Measurements from ENCODE around the gene TSC22D4. TPM values are rescaled to one million over a fixed set of nuclear protein-coding genes. Genes with fewer than 3 reads are reported as not detected.
A peak's percentile ranks its signal among the peaks of the same experiment; 100 is the strongest.

TSC22D4 gene
- total RNA-seq, 1 donor: 25.6 TPM

- TF ChIP-seq, protein P1, sequence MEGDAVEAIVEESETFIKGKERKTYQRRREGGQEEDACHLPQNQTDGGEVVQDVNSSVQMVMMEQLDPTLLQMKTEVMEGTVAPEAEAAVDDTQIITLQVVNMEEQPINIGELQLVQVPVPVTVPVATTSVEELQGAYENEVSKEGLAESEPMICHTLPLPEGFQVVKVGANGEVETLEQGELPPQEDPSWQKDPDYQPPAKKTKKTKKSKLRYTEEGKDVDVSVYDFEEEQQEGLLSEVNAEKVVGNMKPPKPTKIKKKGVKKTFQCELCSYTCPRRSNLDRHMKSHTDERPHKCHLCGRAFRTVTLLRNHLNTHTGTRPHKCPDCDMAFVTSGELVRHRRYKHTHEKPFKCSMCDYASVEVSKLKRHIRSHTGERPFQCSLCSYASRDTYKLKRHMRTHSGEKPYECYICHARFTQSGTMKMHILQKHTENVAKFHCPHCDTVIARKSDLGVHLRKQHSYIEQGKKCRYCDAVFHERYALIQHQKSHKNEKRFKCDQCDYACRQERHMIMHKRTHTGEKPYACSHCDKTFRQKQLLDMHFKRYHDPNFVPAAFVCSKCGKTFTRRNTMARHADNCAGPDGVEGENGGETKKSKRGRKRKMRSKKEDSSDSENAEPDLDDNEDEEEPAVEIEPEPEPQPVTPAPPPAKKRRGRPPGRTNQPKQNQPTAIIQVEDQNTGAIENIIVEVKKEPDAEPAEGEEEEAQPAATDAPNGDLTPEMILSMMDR (IDR thresholded peaks at IDR 0.05; ENCODE audit: insufficient read depth, low read length): no peak
- H3K4me3 ChIP-seq (ENCODE audit: low read depth, low read length): no peak overlapping the region
- DNase-seq (ENCODE audit: low read depth): peak; percentile 97
Measured at GRCh38 chr7:100516135-100516812, 37.3 kb upstream of the TSC22D4 start.

DNA sequence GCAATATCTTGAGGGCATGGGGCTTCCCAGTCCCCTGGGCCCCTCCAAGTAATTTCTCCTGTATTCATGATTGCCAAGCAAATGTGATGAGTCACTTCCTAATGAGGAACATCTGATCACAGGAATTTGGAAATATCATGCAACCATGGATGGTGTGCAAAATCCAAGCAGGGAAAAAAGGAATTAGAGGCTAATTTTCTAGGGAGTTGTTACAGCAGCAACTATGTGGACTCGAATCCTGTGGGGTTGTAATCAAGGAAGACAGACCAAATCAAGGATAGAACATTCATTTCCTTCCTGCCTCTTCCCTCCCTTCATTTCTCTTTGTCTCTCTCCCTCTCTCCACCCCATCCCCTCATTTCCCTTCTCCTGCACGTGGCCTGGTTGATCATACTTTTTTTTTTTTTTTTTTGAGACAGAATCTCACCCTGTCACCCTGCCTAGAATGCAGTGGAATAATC, 36.1 kb upstream of the TSC22D4 start:
- peak; percentile 93 for DNase-seq (ENCODE audit: low read depth)
- TF ChIP-seq, protein P1 (IDR thresholded peaks at IDR 0.05; ENCODE audit: insufficient read depth, low read length): no peak
- H3K4me3 ChIP-seq (ENCODE audit: low read depth, low read length): no peak overlapping the region

GRCh38 chr7:100513212-100513810, 34.3 kb upstream of the TSC22D4 start:
- TF ChIP-seq, protein P1 (IDR thresholded peaks at IDR 0.05; ENCODE audit: insufficient read depth, low read length): no peak
- no peak for DNase-seq (ENCODE audit: low read depth)

DNA sequence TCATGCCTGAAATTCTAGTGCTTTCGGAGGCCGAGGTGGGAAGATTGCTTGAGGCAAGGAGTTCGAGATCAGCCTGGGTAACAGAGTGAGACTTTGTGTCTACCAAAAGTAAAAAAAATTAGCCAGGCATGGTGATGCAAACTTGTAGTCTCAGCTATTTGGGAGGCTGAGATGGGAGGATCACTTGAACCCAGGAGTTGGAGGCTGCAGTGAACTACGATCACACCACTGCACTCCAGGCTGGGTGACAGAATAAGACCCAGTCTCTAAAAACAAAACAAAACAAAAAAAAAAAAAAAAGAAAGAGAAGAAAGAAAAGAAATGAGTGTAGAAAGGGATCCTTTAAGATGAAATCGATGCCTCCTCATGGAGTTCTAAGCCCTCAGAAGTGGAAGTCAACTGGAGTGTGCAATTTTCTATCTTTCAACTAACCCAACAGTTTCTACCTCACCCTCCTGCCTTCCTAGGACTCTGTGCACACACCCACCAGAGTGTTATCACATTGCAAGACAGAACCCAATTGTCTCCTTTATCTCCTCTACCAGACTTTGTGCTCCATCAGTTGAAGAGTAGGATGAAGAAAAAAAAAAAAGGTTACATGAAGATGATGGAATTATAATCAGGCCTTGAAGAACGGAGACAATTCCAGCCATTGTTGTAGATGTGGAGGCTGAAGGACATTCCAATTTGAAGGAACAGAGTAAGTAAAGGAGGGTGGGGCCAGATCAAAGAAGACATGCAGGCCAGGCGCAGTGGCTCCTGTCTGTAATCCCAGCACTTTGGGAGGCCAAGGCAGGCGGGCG, 31.6 kb upstream of the TSC22D4 start:
- no peak overlapping the region for H3K4me3 ChIP-seq (ENCODE audit: low read depth, low read length)
- TF ChIP-seq, protein P1 (IDR thresholded peaks at IDR 0.05; ENCODE audit: insufficient read depth, low read length): no peak
- DNase-seq (ENCODE audit: low read depth): no peak

More at GRCh38 chr7:100513212-100513810, 34.3 kb upstream of the TSC22D4 start:
- no peak overlapping the region for H3K4me3 ChIP-seq (ENCODE audit: low read depth, low read length)

- TF ChIP-seq, protein P1 (IDR thresholded peaks at IDR 0.05; ENCODE audit: insufficient read depth, low read length): no peak
- DNase-seq (ENCODE audit: low read depth): peak; percentile 79
- no peak overlapping the region for H3K4me3 ChIP-seq (ENCODE audit: low read depth, low read length)
Measured at GRCh38 chr7:100509231-100509630, 30.2 kb upstream of the TSC22D4 start.

DNA sequence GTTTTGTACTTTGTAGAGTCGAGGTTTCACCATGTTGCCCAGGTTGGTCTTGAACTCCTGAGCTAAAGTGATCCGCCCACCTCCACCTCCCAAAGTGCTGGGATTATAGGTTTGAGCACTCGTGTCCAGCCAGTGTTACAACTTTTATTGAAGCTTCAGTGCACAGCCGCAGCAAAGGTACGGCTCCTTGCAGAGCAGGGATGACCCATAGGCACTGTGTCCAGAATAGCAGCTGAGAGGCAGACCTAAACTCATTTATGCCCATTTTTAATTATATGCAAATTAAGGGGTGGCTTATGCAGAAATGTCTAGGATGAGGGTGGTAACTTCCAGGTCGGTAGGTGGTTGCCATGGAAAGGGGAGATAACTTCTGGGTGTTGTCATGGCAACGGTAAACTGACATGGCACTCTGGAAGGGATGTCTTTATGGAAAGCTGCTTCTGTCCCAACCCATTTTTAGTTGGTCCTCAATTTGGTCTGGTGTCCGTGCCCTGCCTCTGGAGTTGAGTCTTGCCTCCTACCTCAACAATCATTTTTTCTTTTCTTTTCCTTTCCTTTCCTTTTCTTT, 27.4 kb upstream of the TSC22D4 start:
- TF ChIP-seq, protein P1 (IDR thresholded peaks at IDR 0.05; ENCODE audit: insufficient read depth, low read length): no peak
- no peak for DNase-seq (ENCODE audit: low read depth)
- H3K4me3 ChIP-seq (ENCODE audit: low read depth, low read length): no peak overlapping the region
